HepG2 (cell line): ENCODE data around the gene SLC16A3. TPM values are rescaled to one million over a fixed set of nuclear protein-coding genes. Genes with fewer than 3 reads are reported as not detected.

ENCODE experiments used
- AFF4 ChIP-seq: sonication (generic); formaldehyde crosslinking; IDR thresholded peaks from 2 replicates; pipeline ENCODE4 v1.4.0; 2020; ENCODE audit warnings: missing genetic modification reagents
- CEBPB ChIP-seq: IDR thresholded peaks from 2 replicates; pipeline ENCODE4 v1.6.1; 2011; ENCODE audit warnings: low read depth, low read length, improper control_type of control experiment, borderline replicate concordance
- E2F2 ChIP-seq: sonication (generic); formaldehyde crosslinking; IDR thresholded peaks from 2 replicates; pipeline ENCODE4 v1.4.0; 2020; ENCODE audit warnings: missing genetic modification reagents, borderline replicate concordance
- ETV5 ChIP-seq: IDR thresholded peaks from 2 replicates; pipeline ENCODE4 v1.6.1; 2018; ENCODE audit warnings: missing biosample characterization, missing genetic modification reagents, inconsistent platforms, borderline replicate concordance
- HOXA9 ChIP-seq: sonication (generic); formaldehyde crosslinking; IDR thresholded peaks from 2 replicates; pipeline ENCODE4 v1.8.1; 2022; ENCODE audit warnings: missing genetic modification reagents, mild to moderate bottlenecking, moderate library complexity, borderline replicate concordance
- JUND ChIP-seq: sonication (generic); formaldehyde crosslinking; IDR thresholded peaks from 2 replicates; pipeline ENCODE4 v1.8.0; 2022; ENCODE audit warnings: mild to moderate bottlenecking, missing genetic modification reagents
- NFKBIZ ChIP-seq: IDR thresholded peaks from 2 replicates; pipeline ENCODE4 v1.6.1; 2018; ENCODE audit warnings: missing genetic modification reagents, missing compliant biosample characterization
- POGK ChIP-seq: sonication (generic); formaldehyde crosslinking; conservative IDR thresholded peaks from 2 replicates; pipeline ENCODE4 v1.8.0; 2022; ENCODE audit warnings: mild to moderate bottlenecking, moderate library complexity, missing genetic modification reagents
- PRPF4 ChIP-seq: fragments of 200-400 bp; formaldehyde crosslinking; IDR thresholded peaks from 2 replicates; pipeline ENCODE4 v1.6.1; 2016; ENCODE audit warnings: low read length, low read depth; ENCODE audit not compliant: poor library complexity, severe bottlenecking
- SMYD3 ChIP-seq: sonication (generic); formaldehyde crosslinking; IDR thresholded peaks from 2 replicates; pipeline ENCODE4 v1.8.1; 2023; ENCODE audit warnings: mild to moderate bottlenecking, missing genetic modification reagents
- ZBTB42 ChIP-seq: sonication (generic); formaldehyde crosslinking; IDR thresholded peaks from 2 replicates; pipeline ENCODE4 v1.5.0; 2020; ENCODE audit warnings: mild to moderate bottlenecking, missing genetic modification reagents
- ZNF563 ChIP-seq: sonication (generic); formaldehyde crosslinking; IDR thresholded peaks from 2 replicates; pipeline ENCODE4 v1.8.0; 2022; ENCODE audit warnings: mild to moderate bottlenecking, moderate library complexity, missing genetic modification reagents
- ZNF605 ChIP-seq: sonication (generic); formaldehyde crosslinking; IDR thresholded peaks from 2 replicates; pipeline ENCODE4 v1.8.0; 2022; ENCODE audit warnings: mild to moderate bottlenecking, missing genetic modification reagents
- ZNF7 ChIP-seq: IDR thresholded peaks from 2 replicates; pipeline ENCODE4 v1.6.1; 2016; ENCODE audit warnings: missing biosample characterization, missing genetic modification reagents
- ZNF710 ChIP-seq: sonication (generic); formaldehyde crosslinking; IDR thresholded peaks from 2 replicates; pipeline ENCODE4 v1.5.0; 2020; ENCODE audit warnings: mild to moderate bottlenecking, missing genetic modification reagents, borderline replicate concordance
- ZNF879 ChIP-seq: sonication (generic); formaldehyde crosslinking; IDR thresholded peaks from 2 replicates; pipeline ENCODE4 v1.8.1; 2023; ENCODE audit warnings: missing genetic modification reagents
- ZSCAN9 ChIP-seq: IDR thresholded peaks from 2 replicates; pipeline ENCODE4 v1.6.1; 2016; ENCODE audit warnings: borderline replicate concordance
- polyA plus RNA-seq, 8 experiments: library from polyadenylated mRNA; depleted of rRNA in 3 of 8; stranded (reverse) in 7 of 8; unstranded in 1 of 8; fragments of >200 nt; fragmentation: Illumina TruSeq in 4 of 8; extraction: Trizol in 4 of 8; gene quantifications; 2 replicates each; pipeline versions ENCODE4 v1.2.1 to v1.2.3, GENCODE V29; 2011 to 2016; ENCODE audit warnings: low read depth in 4 of 8, missing spikeins in 1 of 8, mixed read lengths in 1 of 8; ENCODE audit not compliant: insufficient read depth in 1 of 8
- total RNA-seq, 5 experiments: library from RNA; depleted of rRNA; stranded (reverse); fragments of >200 nt; fragmentation: Illumina TruSeq; extraction: Trizol; gene quantifications; 2 replicates each; pipeline ENCODE4 v1.2.3, GENCODE V29; 2016; ENCODE audit warnings: low read depth in 1 of 5
- TF ChIP-seq, protein P1 (sequence below): sonication (generic); formaldehyde crosslinking; IDR thresholded peaks from 2 replicates; pipeline ENCODE4 v1.8.0; 2022; ENCODE audit warnings: mild to moderate bottlenecking, missing genetic modification reagents, moderate library complexity
- TF ChIP-seq, protein P2 (sequence below): sonication (generic); formaldehyde crosslinking; IDR thresholded peaks from 2 replicates; pipeline ENCODE4 v1.5.0; 2020; ENCODE audit warnings: mild to moderate bottlenecking, low read depth, missing genetic modification reagents, borderline replicate concordance
- TF ChIP-seq, protein P3 (sequence below): sonication (generic); formaldehyde crosslinking; IDR thresholded peaks from 2 replicates; pipeline ENCODE4 v1.5.0; 2020; ENCODE audit warnings: missing genetic modification reagents, mild to moderate bottlenecking, borderline replicate concordance

SLC16A3 gene
- total and polyA plus RNA-seq, 2 of the 13 experiments (the other 11 are each of a cell fraction or from before 2014, with no cell fraction given), result 242 to 349 TPM

- TF ChIP-seq PRPF4, result no peak
- TF ChIP-seq JUND, result 0 out of 2 replicates have a peak, but pooled peaks have one; percentile 6
- TF ChIP-seq, protein P1, sequence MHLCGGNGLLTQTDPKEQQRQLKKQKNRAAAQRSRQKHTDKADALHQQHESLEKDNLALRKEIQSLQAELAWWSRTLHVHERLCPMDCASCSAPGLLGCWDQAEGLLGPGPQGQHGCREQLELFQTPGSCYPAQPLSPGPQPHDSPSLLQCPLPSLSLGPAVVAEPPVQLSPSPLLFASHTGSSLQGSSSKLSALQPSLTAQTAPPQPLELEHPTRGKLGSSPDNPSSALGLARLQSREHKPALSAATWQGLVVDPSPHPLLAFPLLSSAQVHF (CRISPR knock-in tag), result 0 out of 2 replicates have a peak, but pooled peaks have one; percentile 17
- no peak for TF ChIP-seq SMYD3 (CRISPR knock-in tag)
- no peak for TF ChIP-seq AFF4 (CRISPR knock-in tag)
- TF ChIP-seq ZNF605, result no peak
- no peak for TF ChIP-seq ETV5 (CRISPR knock-in tag)
- no peak for TF ChIP-seq HOXA9 (CRISPR knock-in tag)
- TF ChIP-seq, protein P2, sequence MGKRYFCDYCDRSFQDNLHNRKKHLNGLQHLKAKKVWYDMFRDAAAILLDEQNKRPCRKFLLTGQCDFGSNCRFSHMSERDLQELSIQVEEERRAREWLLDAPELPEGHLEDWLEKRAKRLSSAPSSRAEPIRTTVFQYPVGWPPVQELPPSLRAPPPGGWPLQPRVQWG, result 0 out of 2 replicates have a peak, but pooled peaks have one; percentile 3
- TF ChIP-seq POGK, result no peak
- TF ChIP-seq NFKBIZ (CRISPR knock-in tag), result no peak
- TF ChIP-seq ZNF563, result no peak
- TF ChIP-seq E2F2 (CRISPR knock-in tag), result no peak
- TF ChIP-seq, protein P3, sequence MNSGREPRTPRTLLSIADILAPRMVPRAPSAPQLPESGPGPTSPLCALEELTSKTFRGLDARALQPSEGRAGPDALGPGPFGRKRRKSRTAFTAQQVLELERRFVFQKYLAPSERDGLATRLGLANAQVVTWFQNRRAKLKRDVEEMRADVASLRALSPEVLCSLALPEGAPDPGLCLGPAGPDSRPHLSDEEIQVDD (CRISPR knock-in tag), result peak; percentile 50
- peak; percentile 10; the same call in 1 of the 2 replicates for TF ChIP-seq CEBPB
- TF ChIP-seq ZNF879, result no peak
- TF ChIP-seq ZBTB42 (CRISPR knock-in tag), result no peak
- no peak for TF ChIP-seq ZNF7
- 0 out of 2 replicates have a peak, but pooled peaks have one; percentile 40 for TF ChIP-seq ZNF710
- no peak for TF ChIP-seq ZSCAN9 (CRISPR knock-in tag)
Measured at GRCh38 chr17:82235775-82236141, 6.9 kb downstream of the SLC16A3 start (continued).
